Panc1 (cell line): ENCODE data around the gene ERVFRD-1. TPM values are rescaled to one million over a fixed set of nuclear protein-coding genes. Genes with fewer than 3 reads are reported as not detected.

ENCODE experiments used
- ATAC-seq: fragments of 200-7000 bp; cut with Tn5 transposase; 2 replicates; pipeline ENCODE4 v1.9.1; 2020; ENCODE audit warnings: mild to moderate bottlenecking, moderate library complexity
- BruUV-seq: library from RNA; stranded (reverse); fragments of 400-500 nt; replicated peaks from 2 replicates; lab custom pipeline; 2021; lab: Mats Ljungman, UMichigan
- CTCF ChIA-PET: fragments of 300-600 bp; sonication (Branson Sonifier 250); formaldehyde crosslinking; loops from one replicate; lab custom pipeline; 2022; ENCODE audit warnings: antibody characterized with exemption; lab: Charles Lee
- POLR2A ChIA-PET: fragments of 300-600 bp; sonication (Branson Sonifier 250); formaldehyde crosslinking; loops from one replicate; lab custom pipeline; 2022; ENCODE audit warnings: antibody characterized with exemption; lab: Charles Lee
- DNase-seq: peaks from one replicate; pipeline ENCODE4 v3.0.0-alpha.2; 2010; ENCODE audit warnings: low read depth, low spot score
- H3K27ac ChIP-seq: 2 replicates; pipeline ENCODE4 v1.5.1; 2011; ENCODE audit warnings: mild to moderate bottlenecking, low read length, inconsistent platforms
- H3K27me3 ChIP-seq: fragments of 200-500 bp; sonication (Bioruptor generic); 2 replicates; pipeline ENCODE4 v1.6.0; 2014; ENCODE audit warnings: low read length, inconsistent platforms; ENCODE audit not compliant: control insufficient read depth, insufficient read depth
- H3K36me3 ChIP-seq: fragments of 200-500 bp; sonication (Bioruptor generic); 2 replicates; pipeline ENCODE4 v1.5.1; 2014; ENCODE audit warnings: inconsistent platforms, mild to moderate bottlenecking, low read length, moderate library complexity; ENCODE audit not compliant: control insufficient read depth, insufficient read depth
- H3K4me1 ChIP-seq: 2 replicates; pipeline ENCODE4 v1.5.1; 2011; ENCODE audit warnings: inconsistent platforms, mild to moderate bottlenecking, low read length, moderate library complexity; ENCODE audit not compliant: control insufficient read depth, insufficient read depth
- H3K4me3 ChIP-seq, 2 experiments: 2 replicates each; pipeline ENCODE4 v1.5.1; 2011 to 2012; ENCODE audit warnings: low read depth in 2 of 2, low read length in 2 of 2, mild to moderate bottlenecking in 2 of 2, inconsistent platforms in 1 of 2, moderate library complexity in 1 of 2
- H3K9me3 ChIP-seq: fragments of 200-500 bp; sonication (Bioruptor generic); 2 replicates; pipeline ENCODE4 v1.5.1; 2014; ENCODE audit warnings: low read depth, mild to moderate bottlenecking, inconsistent platforms, low read length, moderate library complexity; ENCODE audit not compliant: control insufficient read depth, insufficient read depth
- CTCF ChIP-seq: fragments of 450-650 bp; IDR thresholded peaks from 2 replicates; pipeline ENCODE4 v1.5.1; 2017; ENCODE audit warnings: mild to moderate bottlenecking
- POLR2AphosphoS5 ChIP-seq: IDR thresholded peaks from 2 replicates; pipeline ENCODE4 v1.6.1; 2012; ENCODE audit warnings: mild to moderate bottlenecking, low read depth, low read length, moderate library complexity
- REST ChIP-seq, 2 experiments: IDR thresholded peaks; 2 replicates each; pipeline ENCODE4 v1.6.1; 2011 to 2012; ENCODE audit warnings: low read depth in 2 of 2, control low read depth in 1 of 2, low read length in 1 of 2, mild to moderate bottlenecking in 1 of 2, moderate library complexity in 1 of 2; ENCODE audit not compliant: insufficient read depth in 1 of 2
- SIN3A ChIP-seq: IDR thresholded peaks from 2 replicates; pipeline ENCODE4 v1.6.1; 2012; ENCODE audit warnings: low read depth, mild to moderate bottlenecking, low read length, moderate library complexity, borderline replicate concordance; ENCODE audit not compliant: insufficient read depth
- TCF7L2 ChIP-seq: IDR thresholded peaks from 2 replicates; pipeline ENCODE4 v1.6.1; 2011; ENCODE audit warnings: mild to moderate bottlenecking, low read depth, low read length, inconsistent platforms
- in situ Hi-C: cut with HindIII; loops from 2 replicates; pipeline ENCODE4 v1.10.0; 2016; ENCODE audit warnings: low sequenced_read_pairs, low pct_unique_long_range_greater_than_20kb
- intact Hi-C: fragments of 100-400 bp; cut with micrococcal nuclease; formaldehyde crosslinking; loops from one replicate; pipeline ENCODE4 v1.10.0; 2022; ENCODE audit not compliant: unreplicated experiment
- total RNA-seq: library from RNA; stranded (reverse); gene quantifications from one replicate; pipeline ENCODE4 v1.2.1, GENCODE V29; 2021; ENCODE audit not compliant: unreplicated experiment

ERVFRD-1 gene
- total RNA-seq, 1 experiment from 2014 or later: not detected

- no TSS peak for BruUV-seq
- Histone ChIP-seq H3K4me3 (no peak overlapping the region), H3K4me1 (no peaks in the 10 kb centered on the region), H3K36me3 (no peaks in the 10 kb centered on the region), H3K27me3 (no peaks in the 10 kb centered on the region), H3K27ac (no peak overlapping the region), H3K9me3 (no peaks in the 10 kb centered on the region)
- ATAC-seq (no peak), DNase-seq (no peak)
- CTCF ChIA-PET: no interaction called here
- in situ Hi-C loops (no loop called here), intact Hi-C loops (no loop called here)
- TF ChIP-seq POLR2AphosphoS5 (no peak), SIN3A (no peak)
- POLR2A ChIA-PET: no interaction called here
These were observed 35.0 kb downstream of the ERVFRD-1 start for GRCh38 chr6:11076540-11076939.

- Histone ChIP-seq H3K27ac (no peak overlapping the region), H3K4me1 (no peaks in the 10 kb centered on the region), H3K9me3 (no peaks in the 10 kb centered on the region), H3K36me3 (no peaks in the 10 kb centered on the region), H3K4me3 (no peak overlapping the region), H3K27me3 (no peaks in the 10 kb centered on the region)
- BruUV-seq: no TSS peak
- DNase-seq: no peak
- ChIA-PET CTCF (no interaction called here), POLR2A (no interaction called here)
- TF ChIP-seq TCF7L2: no peak
- no peak for TF ChIP-seq SIN3A
- TF ChIP-seq POLR2AphosphoS5: no peak
- no peak for TF ChIP-seq CTCF
- TF ChIP-seq REST (IDR thresholded peaks at IDR 0.05; ENCODE audit: insufficient read depth in 1 of 2, low read depth in 2 of 2, low read length in 1 of 2): no peak
- in situ Hi-C loops: no loop called here
- intact Hi-C loops: no loop called here
- ATAC-seq: no peak
These were observed 39.4 kb downstream of the ERVFRD-1 start for GRCh38 chr6:11072101-11072500.

GRCh38 chr6:11069760-11070159 lies 41.8 kb downstream of the ERVFRD-1 start:
- intact Hi-C loops: loop anchor here (2.0 kb wide), 1 partner anchor 119 kb away; no protein-coding TSS in a partner anchor

More at GRCh38 chr6:11069760-11070159, 41.8 kb downstream of the ERVFRD-1 start:
- Histone ChIP-seq H3K27me3 (no peaks in the 10 kb centered on the region), H3K36me3 (no peaks in the 10 kb centered on the region), H3K27ac (no peak overlapping the region), H3K4me1 (no peaks in the 10 kb centered on the region), H3K9me3 (no peaks in the 10 kb centered on the region), H3K4me3 (no peak overlapping the region)
- DNase-seq (no peak), ATAC-seq (no peak)
- BruUV-seq: no TSS peak
- TF ChIP-seq REST (IDR thresholded peaks at IDR 0.05; ENCODE audit: insufficient read depth in 1 of 2, low read depth in 2 of 2, low read length in 1 of 2) (no peak), POLR2AphosphoS5 (no peak), TCF7L2 (no peak), SIN3A (no peak), CTCF (no peak)
- in situ Hi-C loops: no loop called here
- ChIA-PET CTCF (interaction anchor here (0.7 to 1.5 kb wide), 3 partner anchors 118 to 605 kb away, joined by 5 to 16 read pairs (median 5); no protein-coding TSS in a partner anchor), POLR2A (no interaction called here)
